ENCODE results near the gene RRAGC. TPM values are rescaled to one million over a fixed set of nuclear protein-coding genes. Genes with fewer than 3 reads are reported as not detected.

RRAGC gene
- polyA plus RNA-seq, 1 donor from 2014 or later: 23.6 TPM

DNA sequence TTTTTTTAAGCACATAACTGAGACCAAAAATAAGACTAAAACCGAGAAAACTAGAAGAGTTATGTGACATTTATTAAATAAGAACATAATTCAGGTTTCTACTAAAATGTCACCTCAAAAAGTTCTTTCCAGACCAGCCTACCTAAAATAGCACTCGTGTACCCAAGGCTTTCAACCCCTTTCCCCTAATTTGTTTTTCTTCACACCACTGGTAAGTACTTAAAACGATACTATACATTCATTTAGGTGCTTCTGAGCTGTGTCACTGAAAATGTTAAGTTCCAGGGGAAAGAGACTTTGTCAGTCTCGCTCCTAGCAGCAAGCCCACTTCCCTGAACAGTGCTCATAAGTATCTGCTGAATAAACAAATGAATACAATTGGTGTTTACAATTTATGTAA lies 6.8 kb downstream of the RRAGC start:
- no peak for TF ChIP-seq MXI1 (conservative IDR thresholded peaks at IDR 0.05; ENCODE audit: poor library complexity, severe bottlenecking)
- TF ChIP-seq, protein P1, sequence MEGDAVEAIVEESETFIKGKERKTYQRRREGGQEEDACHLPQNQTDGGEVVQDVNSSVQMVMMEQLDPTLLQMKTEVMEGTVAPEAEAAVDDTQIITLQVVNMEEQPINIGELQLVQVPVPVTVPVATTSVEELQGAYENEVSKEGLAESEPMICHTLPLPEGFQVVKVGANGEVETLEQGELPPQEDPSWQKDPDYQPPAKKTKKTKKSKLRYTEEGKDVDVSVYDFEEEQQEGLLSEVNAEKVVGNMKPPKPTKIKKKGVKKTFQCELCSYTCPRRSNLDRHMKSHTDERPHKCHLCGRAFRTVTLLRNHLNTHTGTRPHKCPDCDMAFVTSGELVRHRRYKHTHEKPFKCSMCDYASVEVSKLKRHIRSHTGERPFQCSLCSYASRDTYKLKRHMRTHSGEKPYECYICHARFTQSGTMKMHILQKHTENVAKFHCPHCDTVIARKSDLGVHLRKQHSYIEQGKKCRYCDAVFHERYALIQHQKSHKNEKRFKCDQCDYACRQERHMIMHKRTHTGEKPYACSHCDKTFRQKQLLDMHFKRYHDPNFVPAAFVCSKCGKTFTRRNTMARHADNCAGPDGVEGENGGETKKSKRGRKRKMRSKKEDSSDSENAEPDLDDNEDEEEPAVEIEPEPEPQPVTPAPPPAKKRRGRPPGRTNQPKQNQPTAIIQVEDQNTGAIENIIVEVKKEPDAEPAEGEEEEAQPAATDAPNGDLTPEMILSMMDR (IDR thresholded peaks at IDR 0.05; ENCODE audit: poor library complexity, severe bottlenecking): no peak
- no peaks in the 10 kb centered on the region for H3K9me3 ChIP-seq (ENCODE audit: low read length)
- no peaks in the 10 kb centered on the region for H3F3A ChIP-seq (ENCODE audit: insufficient read depth, low read length, poor library complexity, severe bottlenecking)
- no peaks in the 10 kb centered on the region for H3K27me3 ChIP-seq (ENCODE audit: insufficient read depth, low read depth, low read length)
- no peak overlapping the region for H3K27ac ChIP-seq (ENCODE audit: low read length)
- H3K9me2 ChIP-seq (ENCODE audit: insufficient read depth, low read length): no peaks in the 10 kb centered on the region
- no peak overlapping the region for H2AFZ ChIP-seq (ENCODE audit: low read depth, low read length)
- H4K20me1 ChIP-seq (ENCODE audit: insufficient read depth): no peaks in the 10 kb centered on the region
- H3K79me2 ChIP-seq (replicated peaks; ENCODE audit: insufficient read depth, low read length): peaks cover 18% of the 10 kb centered on the region
- H3K4me3 ChIP-seq (ENCODE audit: low read length): no peak overlapping the region
- no peak overlapping the region for H3K9ac ChIP-seq (ENCODE audit: low read length)
- no peak overlapping the region for H3K4me2 ChIP-seq (ENCODE audit: low read length)
- H3K36me3 ChIP-seq (ENCODE audit: insufficient read depth, low read length): peaks cover 4% of the 10 kb centered on the region

DNA sequence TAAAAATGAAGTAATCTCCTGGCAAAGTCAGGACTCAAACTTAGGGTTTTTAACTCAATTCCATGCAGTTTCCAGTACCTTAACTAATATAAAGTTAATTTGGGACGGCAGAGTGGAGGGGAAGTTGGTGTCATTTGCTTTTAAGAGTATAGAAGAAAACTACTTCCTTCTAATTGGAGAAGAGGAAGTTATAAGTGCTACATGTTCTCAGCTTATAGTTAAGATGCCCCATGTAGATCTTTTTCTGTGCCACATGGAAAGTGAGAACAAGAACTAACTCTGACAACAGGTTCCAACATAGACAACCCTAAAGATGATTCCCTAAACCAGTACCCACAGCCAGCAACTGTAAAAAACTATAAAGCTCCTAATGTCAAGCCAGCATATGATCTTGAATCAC lies 11.5 kb downstream of the RRAGC start:
- peaks cover 7% of the 10 kb centered on the region for H3K36me3 ChIP-seq (ENCODE audit: insufficient read depth, low read length)
- no peak overlapping the region for H3K4me3 ChIP-seq (ENCODE audit: low read length)
- TF ChIP-seq, protein P1 (IDR thresholded peaks at IDR 0.05; ENCODE audit: poor library complexity, severe bottlenecking): no peak
- no peak for TF ChIP-seq TAF1 (IDR thresholded peaks at IDR 0.05; ENCODE audit: low read depth)
- no peak for TF ChIP-seq SMC3 (conservative IDR thresholded peaks at IDR 0.05; ENCODE audit: poor library complexity)
- TF ChIP-seq, protein P2, sequence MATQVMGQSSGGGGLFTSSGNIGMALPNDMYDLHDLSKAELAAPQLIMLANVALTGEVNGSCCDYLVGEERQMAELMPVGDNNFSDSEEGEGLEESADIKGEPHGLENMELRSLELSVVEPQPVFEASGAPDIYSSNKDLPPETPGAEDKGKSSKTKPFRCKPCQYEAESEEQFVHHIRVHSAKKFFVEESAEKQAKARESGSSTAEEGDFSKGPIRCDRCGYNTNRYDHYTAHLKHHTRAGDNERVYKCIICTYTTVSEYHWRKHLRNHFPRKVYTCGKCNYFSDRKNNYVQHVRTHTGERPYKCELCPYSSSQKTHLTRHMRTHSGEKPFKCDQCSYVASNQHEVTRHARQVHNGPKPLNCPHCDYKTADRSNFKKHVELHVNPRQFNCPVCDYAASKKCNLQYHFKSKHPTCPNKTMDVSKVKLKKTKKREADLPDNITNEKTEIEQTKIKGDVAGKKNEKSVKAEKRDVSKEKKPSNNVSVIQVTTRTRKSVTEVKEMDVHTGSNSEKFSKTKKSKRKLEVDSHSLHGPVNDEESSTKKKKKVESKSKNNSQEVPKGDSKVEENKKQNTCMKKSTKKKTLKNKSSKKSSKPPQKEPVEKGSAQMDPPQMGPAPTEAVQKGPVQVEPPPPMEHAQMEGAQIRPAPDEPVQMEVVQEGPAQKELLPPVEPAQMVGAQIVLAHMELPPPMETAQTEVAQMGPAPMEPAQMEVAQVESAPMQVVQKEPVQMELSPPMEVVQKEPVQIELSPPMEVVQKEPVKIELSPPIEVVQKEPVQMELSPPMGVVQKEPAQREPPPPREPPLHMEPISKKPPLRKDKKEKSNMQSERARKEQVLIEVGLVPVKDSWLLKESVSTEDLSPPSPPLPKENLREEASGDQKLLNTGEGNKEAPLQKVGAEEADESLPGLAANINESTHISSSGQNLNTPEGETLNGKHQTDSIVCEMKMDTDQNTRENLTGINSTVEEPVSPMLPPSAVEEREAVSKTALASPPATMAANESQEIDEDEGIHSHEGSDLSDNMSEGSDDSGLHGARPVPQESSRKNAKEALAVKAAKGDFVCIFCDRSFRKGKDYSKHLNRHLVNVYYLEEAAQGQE (IDR thresholded peaks at IDR 0.05; ENCODE audit: borderline replicate concordance): no peak
- no peak for TF ChIP-seq RAD21 (conservative IDR thresholded peaks at IDR 0.05)
- TF ChIP-seq MXI1 (conservative IDR thresholded peaks at IDR 0.05; ENCODE audit: poor library complexity, severe bottlenecking): no peak
- no peak for TF ChIP-seq EP300 (conservative IDR thresholded peaks at IDR 0.05; ENCODE audit: poor library complexity, severe bottlenecking)
- no peak for TF ChIP-seq EZH2 (IDR thresholded peaks at IDR 0.05; ENCODE audit: borderline replicate concordance, insufficient read depth, low read length, poor library complexity, severe bottlenecking)
- TF ChIP-seq POLR2AphosphoS5 (IDR thresholded peaks at IDR 0.05): no peak
- no peak overlapping the region for H2AFZ ChIP-seq (ENCODE audit: low read depth, low read length)
- no peaks in the 10 kb centered on the region for H3K9me2 ChIP-seq (ENCODE audit: insufficient read depth, low read length)
- H3K79me2 ChIP-seq (replicated peaks; ENCODE audit: insufficient read depth, low read length): no peaks in the 10 kb centered on the region
- no peaks in the 10 kb centered on the region for H3K9me3 ChIP-seq (ENCODE audit: low read length)
- no peak overlapping the region for H3K27ac ChIP-seq (ENCODE audit: low read length)
- H3F3A ChIP-seq (ENCODE audit: insufficient read depth, low read length, poor library complexity, severe bottlenecking): no peaks in the 10 kb centered on the region
- H3K4me2 ChIP-seq (ENCODE audit: low read length): no peak overlapping the region
- H3K27me3 ChIP-seq (ENCODE audit: insufficient read depth, low read depth, low read length): no peaks in the 10 kb centered on the region
- no peaks in the 10 kb centered on the region for H4K20me1 ChIP-seq (ENCODE audit: insufficient read depth)
- H3K9ac ChIP-seq (ENCODE audit: low read length): no peak overlapping the region
